Breast epithelium (tissue), 4 donors: ENCODE data around the gene STON2. TPM values are rescaled to one million over a fixed set of nuclear protein-coding genes. Genes with fewer than 3 reads are reported as not detected.

Source experiments
- DNase-seq, 2 donors: peaks; one replicate each; pipeline ENCODE4 v3.0.0-alpha.2; 2019; ENCODE audit warnings: low spot score in 2 of 2
- H3K27ac ChIP-seq, 2 donors: fragments of 200-600 bp; sonication (generic) in 1 of 2; one replicate each; pipeline ENCODE4 v1.5.1; 2016 to 2019; ENCODE audit warnings: mild to moderate bottlenecking in 1 of 2
- H3K27me3 ChIP-seq, 2 donors: fragments of 200-600 bp; sonication (generic) in 1 of 2; one replicate each; pipeline versions ENCODE4 v1.5.1 to v1.6.0; 2017 to 2019; ENCODE audit warnings: control low read depth in 1 of 2, mild to moderate bottlenecking in 1 of 2
- H3K36me3 ChIP-seq: fragments of 200-600 bp; one replicate; pipeline ENCODE4 v1.5.1; 2019
- H3K4me1 ChIP-seq, 2 donors: fragments of 200-600 bp; sonication (generic); one replicate each; pipeline ENCODE4 v1.5.1; 2016 to 2019; ENCODE audit warnings: control low read depth in 1 of 2
- H3K4me3 ChIP-seq, 3 donors: fragments of 200-600 bp; sonication (generic); 1 replicate in 2 of 3; 2 replicates in 1 of 3; pipeline ENCODE4 v1.5.1; 2016 to 2019; ENCODE audit warnings: mild to moderate bottlenecking in 3 of 3, moderate library complexity in 2 of 3
- H3K9me3 ChIP-seq, 2 donors: fragments of 200-600 bp; sonication (generic) in 1 of 2; one replicate each; pipeline ENCODE4 v1.5.1; 2016 to 2019; ENCODE audit warnings: control low read depth in 1 of 2
- POLR2A ChIP-seq: fragments of 450-650 bp; IDR thresholded peaks from one replicate; pipeline ENCODE4 v1.6.1; 2016; ENCODE audit warnings: antibody characterized with exemption, mild to moderate bottlenecking, moderate library complexity
- POLR2AphosphoS5 ChIP-seq, 3 donors: sonication (generic); formaldehyde crosslinking; IDR thresholded peaks; one replicate each; pipeline ENCODE4 v1.6.1; 2017; ENCODE audit warnings: antibody characterized with exemption in 3 of 3
- intact Hi-C: fragments of 100-400 bp; cut with DNase I; formaldehyde crosslinking; loops from one replicate; pipeline ENCODE4 v1.15.1; 2023; ENCODE audit warnings: low total_unique reads
- total RNA-seq, 3 donors: library from RNA; depleted of rRNA; stranded (reverse); fragments of >200 nt; gene quantifications; one replicate each; pipeline ENCODE4 v1.1.0, GENCODE V29; 2016
- TF ChIP-seq, protein P1 (sequence below), 3 donors: fragments of 450-650 bp; IDR thresholded peaks; one replicate each; pipeline ENCODE4 v1.5.1; 2016 to 2017; ENCODE audit warnings: antibody characterized with exemption in 3 of 3, mild to moderate bottlenecking in 3 of 3, moderate library complexity in 3 of 3

Gene STON2
- total RNA-seq, 3 donors from 2014 or later = 24.6 to 30.2 (median 27.5) TPM

DNA sequence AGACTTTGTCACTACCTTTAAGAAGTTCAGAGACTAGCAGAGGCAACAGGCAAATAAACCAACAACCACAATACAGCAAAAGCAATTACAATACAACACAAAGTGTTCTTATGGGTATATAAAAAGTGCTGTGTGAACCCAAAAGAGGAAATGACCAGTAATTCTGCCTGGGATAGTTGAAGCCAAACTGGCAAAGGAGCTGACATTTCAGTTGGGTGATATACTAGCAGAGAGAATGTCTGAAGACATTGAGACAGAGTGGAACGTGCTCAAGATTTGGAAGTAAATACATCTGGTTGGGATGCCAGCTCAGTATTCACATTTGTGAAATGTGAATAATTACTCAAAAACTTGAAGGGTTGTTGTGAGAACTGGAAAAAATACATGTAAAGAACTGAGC, 98.8 kb downstream of the STON2 start:
- Histone ChIP-seq H3K4me1 (no peaks in the 10 kb centered on the region), H3K36me3 (no peaks in the 10 kb centered on the region), H3K4me3 (no peak overlapping the region), H3K27me3 (no peaks in the 10 kb centered on the region), H3K9me3 (no peaks in the 10 kb centered on the region), H3K27ac (no peak overlapping the region)
- intact Hi-C loops = no loop called here
- TF ChIP-seq, protein P1, sequence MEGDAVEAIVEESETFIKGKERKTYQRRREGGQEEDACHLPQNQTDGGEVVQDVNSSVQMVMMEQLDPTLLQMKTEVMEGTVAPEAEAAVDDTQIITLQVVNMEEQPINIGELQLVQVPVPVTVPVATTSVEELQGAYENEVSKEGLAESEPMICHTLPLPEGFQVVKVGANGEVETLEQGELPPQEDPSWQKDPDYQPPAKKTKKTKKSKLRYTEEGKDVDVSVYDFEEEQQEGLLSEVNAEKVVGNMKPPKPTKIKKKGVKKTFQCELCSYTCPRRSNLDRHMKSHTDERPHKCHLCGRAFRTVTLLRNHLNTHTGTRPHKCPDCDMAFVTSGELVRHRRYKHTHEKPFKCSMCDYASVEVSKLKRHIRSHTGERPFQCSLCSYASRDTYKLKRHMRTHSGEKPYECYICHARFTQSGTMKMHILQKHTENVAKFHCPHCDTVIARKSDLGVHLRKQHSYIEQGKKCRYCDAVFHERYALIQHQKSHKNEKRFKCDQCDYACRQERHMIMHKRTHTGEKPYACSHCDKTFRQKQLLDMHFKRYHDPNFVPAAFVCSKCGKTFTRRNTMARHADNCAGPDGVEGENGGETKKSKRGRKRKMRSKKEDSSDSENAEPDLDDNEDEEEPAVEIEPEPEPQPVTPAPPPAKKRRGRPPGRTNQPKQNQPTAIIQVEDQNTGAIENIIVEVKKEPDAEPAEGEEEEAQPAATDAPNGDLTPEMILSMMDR (IDR thresholded peaks at IDR 0.05) = no peak
- TF ChIP-seq POLR2AphosphoS5 (IDR thresholded peaks at IDR 0.05) = no peak
- TF ChIP-seq POLR2A = no peak
- DNase-seq = no peak

DNA sequence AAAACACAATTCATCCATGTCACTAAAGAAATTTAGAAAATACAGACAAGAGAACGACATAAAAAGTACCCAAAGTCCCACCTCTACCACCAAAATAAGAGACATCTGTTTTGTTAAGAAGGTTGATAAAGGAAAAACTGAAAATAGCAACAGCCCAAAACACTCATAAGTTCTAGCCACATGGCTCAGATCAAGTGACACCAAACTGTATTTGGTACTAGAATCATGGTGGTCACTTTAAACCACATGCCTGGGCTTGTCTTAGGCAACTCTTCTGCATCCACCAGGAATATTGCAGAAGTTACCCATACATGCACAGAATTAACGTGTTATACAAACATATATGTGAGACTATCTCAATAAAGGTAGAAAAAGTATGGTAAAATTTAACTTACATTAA, 101.2 kb downstream of the STON2 start:
- Histone ChIP-seq H3K36me3 (no peaks in the 10 kb centered on the region), H3K4me1 (no peaks in the 10 kb centered on the region), H3K27ac (no peak overlapping the region), H3K4me3 (no peak overlapping the region), H3K27me3 (no peaks in the 10 kb centered on the region), H3K9me3 (no peaks in the 10 kb centered on the region)
- no peak for DNase-seq
- intact Hi-C loops = no loop called here
- TF ChIP-seq, protein P1 (IDR thresholded peaks at IDR 0.05) = no peak
- TF ChIP-seq POLR2AphosphoS5 (IDR thresholded peaks at IDR 0.05) = no peak

DNA sequence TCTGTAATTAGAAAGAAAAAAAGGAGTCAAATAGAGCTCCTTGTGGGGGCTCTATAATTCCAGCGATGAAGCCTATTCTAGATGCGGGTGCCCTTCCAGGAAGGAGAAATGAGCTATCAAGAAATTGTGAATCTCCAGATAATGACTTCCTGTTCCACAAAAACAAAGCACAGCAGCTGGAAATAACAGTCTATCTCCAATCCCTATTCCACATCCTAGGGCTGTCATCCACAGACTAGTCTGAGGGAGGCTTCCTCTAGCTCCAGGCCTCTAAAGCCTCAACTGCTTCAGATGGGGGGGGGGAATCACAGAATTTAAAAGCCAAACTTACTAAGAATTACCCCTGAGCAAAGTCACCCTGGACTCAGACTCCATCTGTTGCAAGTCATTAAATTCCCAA, 102.0 kb downstream of the STON2 start:
- no peaks in the 10 kb centered on the region for H3K9me3 ChIP-seq
- no peaks in the 10 kb centered on the region for H3K36me3 ChIP-seq
- TF ChIP-seq POLR2A (no peak), POLR2AphosphoS5 (IDR thresholded peaks at IDR 0.05) (no peak)
- TF ChIP-seq, protein P1 (IDR thresholded peaks at IDR 0.05) = no peak
- H3K27me3 ChIP-seq = no peaks in the 10 kb centered on the region
- H3K4me1 ChIP-seq = no peaks in the 10 kb centered on the region
- no peak overlapping the region for H3K27ac ChIP-seq
- intact Hi-C loops = no loop called here
- H3K4me3 ChIP-seq = no peak overlapping the region
- DNase-seq = no peak

DNA sequence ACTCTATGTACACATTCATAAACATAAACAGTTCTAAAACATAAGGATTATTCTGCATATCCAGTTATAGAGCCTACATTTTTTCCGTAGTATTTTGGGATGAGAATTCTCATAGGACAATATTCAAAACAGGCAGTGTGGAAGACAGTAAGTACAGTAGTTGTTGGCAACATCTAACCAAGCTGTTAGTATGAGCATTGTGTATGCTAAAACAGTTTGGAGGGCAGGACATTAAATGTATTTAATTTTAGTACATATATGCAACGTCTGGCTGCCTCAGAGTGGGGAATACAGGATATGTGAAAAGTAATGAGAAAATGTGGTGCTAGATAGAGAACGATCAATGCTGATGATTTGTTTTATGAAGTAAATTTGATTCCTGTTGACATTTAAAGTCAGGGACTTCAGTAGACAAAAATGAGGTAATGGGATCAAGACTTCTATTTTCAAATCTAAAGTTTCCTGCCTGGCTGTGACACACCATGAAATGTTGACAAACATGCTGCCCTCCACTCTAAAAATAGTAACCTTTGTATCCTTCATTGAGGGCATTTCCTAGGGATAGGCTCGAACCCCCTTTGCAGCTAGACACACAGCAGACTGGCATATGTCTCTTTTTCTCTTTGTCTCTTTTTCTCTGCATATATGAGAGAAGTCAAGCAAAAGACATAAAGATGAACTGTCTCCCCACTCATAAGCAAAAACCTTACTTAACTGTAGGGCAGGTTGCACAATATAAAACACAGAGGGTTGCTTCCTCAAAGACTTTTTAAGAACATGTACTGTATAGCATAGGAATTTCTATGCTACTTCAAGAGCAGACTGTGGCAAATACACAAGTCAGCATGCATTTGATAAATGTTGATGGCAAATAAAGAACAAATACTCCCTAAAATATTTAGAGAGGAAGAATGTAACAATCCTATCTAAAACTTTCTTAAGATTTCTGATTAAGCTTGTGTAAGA, 103.9 kb downstream of the STON2 start:
- no peak for DNase-seq
- Histone ChIP-seq H3K9me3 (no peaks in the 10 kb centered on the region), H3K36me3 (no peaks in the 10 kb centered on the region), H3K27me3 (no peaks in the 10 kb centered on the region), H3K4me1 (no peaks in the 10 kb centered on the region), H3K27ac (peak overlapping the region in 1 of 2 donors; percentile 19), H3K4me3 (no peak overlapping the region)
- intact Hi-C loops = no loop called here
- TF ChIP-seq POLR2A (no peak), POLR2AphosphoS5 (IDR thresholded peaks at IDR 0.05) (no peak)
- TF ChIP-seq, protein P1 (IDR thresholded peaks at IDR 0.05) = no peak

DNA sequence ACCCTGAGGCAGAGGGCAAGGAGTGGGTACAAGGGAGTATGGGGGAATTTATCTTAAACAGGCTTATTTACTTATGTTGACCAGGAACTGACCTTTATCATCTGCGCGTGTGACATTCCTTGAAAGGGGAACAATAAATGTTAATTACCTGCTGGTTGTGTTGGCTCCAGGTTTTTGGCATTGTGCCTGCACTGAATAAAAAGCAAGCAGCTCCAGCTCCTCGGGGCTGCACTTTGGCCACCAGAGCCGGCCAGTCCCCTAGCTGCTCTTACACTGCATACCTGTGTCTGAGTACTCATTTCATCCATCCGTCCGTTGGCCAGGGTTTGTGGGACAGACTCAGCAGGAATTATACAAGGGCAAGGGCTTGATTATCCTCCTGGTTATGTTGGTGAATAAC, 110.6 kb downstream of the STON2 start:
- Histone ChIP-seq H3K9me3 (no peaks in the 10 kb centered on the region), H3K4me3 (no peak overlapping the region), H3K27me3 (no peaks in the 10 kb centered on the region), H3K4me1 (no peaks in the 10 kb centered on the region), H3K27ac (no peak overlapping the region), H3K36me3 (no peaks in the 10 kb centered on the region)
- DNase-seq = no peak
- TF ChIP-seq POLR2AphosphoS5 (IDR thresholded peaks at IDR 0.05) (no peak), POLR2A (no peak)
- TF ChIP-seq, protein P1 (IDR thresholded peaks at IDR 0.05) = no peak
- intact Hi-C loops = no loop called here
